GM18517 (cell line): ENCODE measurements around the gene CIBAR2.
"Not testable (repeated sequence)": the region's sequence is repeated elsewhere in the genome, so short reads cannot be mapped to it uniquely, and the experiment has no call there.

Experiments used
- ATAC-seq: cut with Tn5 transposase; IDR thresholded peaks from one replicate; pipeline ENCODE4 v1.9.1; 2021; ENCODE audit warnings: mild to moderate bottlenecking, moderate library complexity; ENCODE audit not compliant: unreplicated experiment

CIBAR2 gene

DNA sequence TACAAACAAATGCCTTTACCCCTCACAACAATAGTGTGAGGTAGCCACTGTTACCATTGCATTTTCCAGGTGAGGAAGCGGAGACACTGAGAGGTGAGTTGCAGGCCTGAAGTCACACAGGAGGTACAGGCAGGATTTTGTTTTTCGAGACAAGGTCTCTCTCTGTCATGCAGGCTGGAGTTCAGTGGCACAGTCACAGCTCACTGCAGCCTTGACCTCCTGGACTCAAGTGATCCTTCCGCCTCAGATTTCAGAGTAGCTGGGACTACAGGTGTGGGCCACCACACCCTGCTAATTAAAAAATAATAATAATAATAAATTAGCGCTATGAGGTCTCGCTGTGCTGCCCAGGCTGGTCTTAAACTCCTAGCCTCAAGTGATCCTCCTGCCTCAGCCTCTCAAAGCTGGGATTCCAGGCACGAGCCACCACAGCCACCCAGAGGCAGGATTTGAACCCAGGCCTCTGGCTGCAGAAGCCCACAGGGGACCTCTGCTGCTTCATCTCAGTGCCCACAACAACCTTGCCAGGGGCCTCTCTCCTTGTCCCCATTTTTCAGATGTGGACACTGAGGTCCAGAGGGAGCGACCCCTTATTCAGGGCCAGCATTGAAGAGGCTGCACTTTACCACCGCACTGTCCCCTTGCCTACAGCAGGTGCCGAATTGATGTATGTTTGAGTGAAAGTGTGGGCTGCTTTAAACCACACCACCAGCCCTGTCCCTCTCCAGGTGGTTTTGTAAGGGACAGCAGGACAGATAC is 16.0 kb upstream of the CIBAR2 start:
- no peak for ATAC-seq

DNA sequence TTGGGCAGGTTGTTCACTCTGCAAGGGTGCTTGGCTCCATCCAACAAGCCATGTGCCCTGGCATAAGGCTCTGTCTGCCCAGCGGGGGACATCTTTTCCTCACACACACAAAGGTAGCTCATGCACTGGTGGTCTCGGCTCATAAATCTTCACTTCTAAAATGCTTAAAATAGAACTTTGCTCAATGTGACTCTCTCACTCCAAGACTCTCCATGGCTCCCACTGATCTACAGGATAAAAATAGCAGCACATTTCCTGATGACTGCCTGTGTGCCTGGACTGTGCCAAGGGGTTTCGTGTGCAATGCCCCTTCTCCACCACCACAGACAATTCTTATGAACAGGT is 15.1 kb upstream of the CIBAR2 start:
- ATAC-seq, result no peak

DNA sequence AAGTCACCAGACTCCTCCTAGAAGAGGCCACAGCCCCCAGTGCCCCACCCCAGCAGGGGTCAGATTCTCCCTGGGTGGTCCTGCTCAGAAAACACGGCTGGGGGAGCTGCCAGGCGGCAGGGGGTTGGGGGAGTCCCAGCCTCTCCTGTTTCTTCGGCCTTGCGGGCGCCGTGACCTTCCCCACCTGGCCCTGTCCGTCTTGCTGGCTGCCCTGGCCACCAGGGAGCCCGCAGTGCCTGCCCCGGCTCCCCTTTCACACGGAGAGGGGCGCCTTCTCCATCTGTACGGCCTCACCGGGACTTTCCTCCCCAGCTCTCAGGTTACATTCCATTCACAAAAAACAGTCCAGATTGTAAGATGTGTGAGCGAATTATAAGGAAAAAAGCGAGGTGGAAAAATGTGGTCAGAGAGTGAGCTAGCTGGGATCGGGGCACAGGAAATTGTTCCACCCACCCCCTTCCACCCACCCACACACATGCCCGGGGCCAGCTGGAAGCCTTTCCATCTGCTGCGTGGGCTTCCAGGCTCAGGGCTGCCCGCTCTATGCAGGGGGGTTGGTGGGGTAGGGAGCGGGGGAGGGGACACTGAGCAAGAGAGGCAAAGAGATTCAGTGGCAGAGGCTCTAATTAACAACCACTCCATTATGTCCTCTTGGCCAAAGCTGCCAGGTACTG is 14.6 kb upstream of the CIBAR2 start:
- no peak for ATAC-seq

DNA sequence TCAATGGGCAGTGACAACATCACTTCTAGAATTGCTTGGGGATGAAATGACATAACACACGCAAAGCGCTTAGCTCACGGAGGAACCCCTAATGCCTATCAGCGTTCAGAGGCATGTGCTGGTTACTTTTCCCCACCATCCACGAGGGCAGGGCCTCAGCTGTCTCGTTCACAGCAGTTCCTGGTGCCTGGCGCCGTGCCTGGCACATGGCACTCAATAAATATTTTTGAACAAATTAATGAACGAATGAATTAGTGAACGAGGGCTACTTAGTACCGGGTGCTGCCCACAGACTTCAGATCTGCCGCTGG is 14.1 kb upstream of the CIBAR2 start:
- no peak for ATAC-seq

DNA sequence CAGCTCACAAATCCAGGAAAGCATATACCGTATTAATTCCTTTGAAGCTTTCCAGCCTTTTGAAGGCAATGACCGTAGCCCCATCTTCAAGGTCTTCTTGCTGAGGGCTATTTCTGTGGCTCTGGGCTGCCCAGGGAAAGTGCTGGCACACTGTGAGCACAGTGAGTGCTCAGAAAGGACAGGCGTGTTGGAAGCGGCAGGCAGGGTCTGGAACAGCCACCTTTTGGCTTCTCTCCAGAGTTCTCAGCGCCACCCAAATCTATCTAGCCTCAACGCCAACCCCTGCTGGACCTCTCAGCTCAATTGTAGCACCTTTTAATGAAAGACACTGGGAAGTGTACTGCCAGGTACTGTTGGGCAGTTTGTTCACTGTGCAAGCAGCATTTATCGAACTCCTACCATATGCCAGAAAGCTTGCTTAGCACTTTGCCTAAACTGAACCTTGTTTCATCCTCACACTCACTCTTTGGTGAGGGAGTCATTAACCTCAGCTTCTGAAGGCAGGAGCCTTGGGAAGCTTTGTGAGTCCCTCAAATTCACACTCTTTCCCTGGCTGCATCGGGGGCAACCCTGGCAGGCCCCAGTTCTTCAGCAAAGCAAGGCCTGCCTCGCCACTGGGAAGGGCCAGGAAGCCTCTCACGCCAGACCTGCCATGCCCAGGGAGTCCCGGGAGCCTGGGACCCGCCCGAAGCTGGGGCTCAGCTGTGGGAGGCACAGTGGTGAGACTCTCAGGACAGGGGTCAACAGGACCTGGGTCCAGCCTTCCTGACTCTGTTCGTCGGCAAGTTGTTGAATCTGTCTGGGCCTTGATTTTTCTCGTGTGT is 13.5 kb upstream of the CIBAR2 start:
- no peak for ATAC-seq

DNA sequence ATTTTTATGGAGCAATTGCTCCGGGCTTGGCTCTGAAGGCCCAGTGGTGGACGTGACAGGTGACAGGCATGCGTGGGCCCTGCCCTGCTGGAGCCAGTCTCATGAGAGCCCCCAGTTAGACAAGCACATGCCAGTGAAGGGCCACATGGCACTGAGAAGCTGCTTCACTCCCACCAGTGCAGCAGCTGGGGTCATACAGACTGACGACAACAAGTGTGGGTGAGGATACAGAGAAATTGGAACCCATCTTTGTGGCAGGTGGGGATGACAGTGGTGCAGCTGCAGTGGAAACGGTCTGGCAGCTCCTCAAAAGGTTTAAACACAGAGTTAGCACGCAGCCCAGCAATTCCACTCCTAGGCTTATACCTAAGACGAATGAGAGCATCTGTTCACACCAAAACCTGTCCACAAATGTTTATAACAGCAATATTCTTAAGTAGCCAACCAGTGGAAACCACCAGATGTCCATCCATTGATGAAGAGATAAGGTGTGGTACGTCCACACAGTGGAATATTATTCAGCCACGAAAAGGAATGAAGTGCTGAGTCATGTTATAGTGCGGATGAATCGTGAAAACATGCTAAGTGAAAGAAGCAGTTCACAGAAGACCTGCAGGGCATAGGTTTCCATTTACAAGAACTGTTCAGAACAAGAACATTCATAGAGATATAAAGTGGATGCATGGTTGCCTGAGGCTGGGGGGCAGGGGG is 12.5 kb upstream of the CIBAR2 start:
- ATAC-seq, result no peak

DNA sequence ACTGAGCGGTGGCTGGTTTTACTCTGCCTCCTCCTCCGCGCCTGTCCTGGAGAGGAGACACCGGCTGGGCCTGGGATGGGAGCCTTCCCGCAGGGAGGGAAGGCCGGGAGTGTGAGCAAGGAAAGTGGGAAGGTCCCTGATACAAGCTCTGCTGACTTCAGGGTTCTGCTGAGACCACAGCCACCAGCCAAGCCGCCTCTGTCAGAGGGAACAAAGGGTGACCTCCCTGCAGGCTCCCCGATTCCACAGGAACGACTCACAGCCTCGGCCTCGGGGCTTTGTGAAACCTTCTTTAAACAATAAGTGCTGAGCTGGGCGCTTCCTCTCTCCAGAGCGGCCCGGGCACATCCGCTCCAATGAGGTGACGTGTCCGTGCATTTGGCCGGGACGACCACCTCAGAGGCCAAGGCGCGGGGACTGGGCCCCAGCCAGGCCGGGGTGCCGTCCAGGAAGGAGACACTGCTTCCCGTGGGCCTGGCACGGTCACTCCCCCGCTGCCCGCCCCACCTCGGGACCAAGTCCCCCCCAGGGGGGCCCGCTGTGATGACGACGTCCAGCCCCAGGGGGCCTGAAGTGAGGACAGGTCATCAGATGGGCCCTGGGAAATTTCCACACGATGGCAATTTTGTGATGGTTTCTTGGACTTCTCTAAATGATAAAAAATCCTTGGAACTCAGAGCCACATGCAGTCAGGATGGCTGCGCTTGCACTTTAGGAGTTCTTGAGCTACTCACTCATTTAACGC is 11.8 kb upstream of the CIBAR2 start:
- no peak for ATAC-seq

DNA sequence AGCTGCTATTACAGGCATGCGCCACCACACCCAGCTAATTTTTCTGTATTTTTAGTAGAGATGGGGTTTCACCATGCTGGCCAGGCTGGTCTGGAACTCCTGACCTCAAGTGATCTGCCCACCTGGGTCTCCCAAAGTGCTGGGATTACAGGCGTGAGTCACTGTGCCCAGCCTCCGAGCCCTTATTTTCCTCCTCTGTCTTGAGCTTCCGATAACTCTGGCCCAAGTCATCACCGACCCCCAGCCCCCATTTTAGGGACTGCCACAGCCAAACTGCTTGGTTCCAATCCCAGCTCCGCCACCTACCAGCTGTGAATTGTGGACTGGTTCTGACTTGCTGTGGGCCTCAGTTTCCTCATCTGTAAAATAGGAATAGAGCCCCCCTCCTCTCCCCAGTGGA is 11.2 kb upstream of the CIBAR2 start:
- ATAC-seq, result not testable (repeated sequence)

DNA sequence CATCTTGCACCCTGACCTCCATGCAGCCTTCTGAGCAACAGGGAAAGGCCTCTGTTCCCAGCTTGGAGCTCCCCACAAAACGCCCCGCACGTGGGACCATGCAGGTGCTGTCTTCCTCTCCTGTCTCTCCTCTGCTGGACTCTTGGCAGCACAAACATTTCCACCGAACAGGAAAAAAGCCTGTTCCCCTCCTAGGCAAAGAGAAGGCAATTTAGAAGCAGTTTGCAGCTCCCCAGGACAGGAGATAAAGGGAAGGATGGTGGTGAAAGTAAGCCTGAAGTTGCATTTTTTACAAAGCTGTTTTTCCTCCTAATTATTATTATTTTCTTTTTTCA is 7.7 kb upstream of the CIBAR2 start:
- no peak for ATAC-seq

DNA sequence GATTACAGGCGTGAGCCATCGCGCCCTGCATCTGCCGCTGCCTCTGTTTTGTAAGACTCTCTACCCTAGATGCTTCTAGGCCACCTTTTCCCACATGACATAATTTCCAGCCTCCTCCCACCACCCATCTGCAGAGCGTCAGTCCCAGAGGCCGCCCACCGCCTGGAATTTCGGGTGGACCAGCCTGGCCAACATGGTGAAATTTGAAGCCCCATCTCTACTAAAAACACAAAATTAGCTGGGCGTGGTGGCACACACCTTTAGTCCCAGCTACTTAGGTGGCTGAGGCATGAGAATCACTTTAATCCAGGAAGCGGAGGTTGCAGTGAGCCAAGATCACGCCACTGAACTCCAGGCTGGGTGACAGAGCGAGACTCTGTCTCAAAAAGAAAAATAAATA is 5.1 kb upstream of the CIBAR2 start:
- ATAC-seq, result no peak

DNA sequence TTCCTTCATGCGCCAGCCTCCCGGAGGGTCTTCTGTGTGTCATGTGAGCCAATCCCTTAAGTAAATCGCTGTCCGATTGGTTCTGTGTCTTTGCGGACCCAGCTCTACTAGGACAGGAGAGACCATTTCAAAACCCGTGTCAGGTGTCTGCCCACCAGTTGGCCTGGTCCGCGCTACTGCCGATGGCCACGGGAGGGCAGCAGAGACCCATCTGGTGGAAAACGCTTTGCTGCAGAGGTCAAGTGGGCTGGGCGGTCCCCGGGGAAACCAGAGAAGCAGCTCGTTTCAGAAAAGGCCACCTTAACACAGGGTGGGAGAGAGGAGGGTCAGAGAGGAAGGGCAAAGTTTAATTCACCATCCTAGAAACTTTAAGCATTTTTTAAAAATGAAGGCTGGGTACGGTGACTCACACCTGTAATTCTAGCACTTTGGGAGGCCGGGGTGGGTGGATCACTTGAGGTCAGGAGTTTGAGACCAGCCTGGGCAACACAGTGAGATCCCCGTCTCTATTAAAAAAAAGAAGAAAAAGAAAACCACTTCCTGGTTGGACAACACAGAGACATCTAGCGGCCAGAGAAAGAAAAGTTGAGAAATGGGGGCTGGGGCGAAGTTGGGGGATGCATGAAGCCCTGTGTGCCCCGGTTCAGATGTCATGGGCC is 2.8 kb upstream of the CIBAR2 start:
- no peak for ATAC-seq

DNA sequence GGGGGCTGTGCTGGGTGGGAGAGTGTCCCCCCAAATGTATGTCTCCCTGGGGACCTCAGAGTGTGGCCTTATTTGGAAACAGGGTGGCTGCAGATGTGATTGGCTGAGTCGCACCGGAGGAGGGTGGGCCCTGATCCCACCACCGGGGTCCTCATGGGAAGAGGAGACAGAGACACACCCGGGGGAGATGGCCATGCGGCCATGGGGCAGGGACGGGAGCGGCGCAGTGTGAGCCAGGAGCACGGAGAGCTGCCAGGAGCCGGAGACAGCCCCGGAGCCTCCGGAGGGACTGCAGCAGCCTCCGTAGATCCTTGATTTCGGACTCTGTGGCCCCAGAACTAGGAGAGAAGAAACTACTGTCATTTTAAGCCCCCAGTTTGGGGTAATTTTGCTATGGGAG is 1.6 kb upstream of the CIBAR2 start:
- ATAC-seq, result no peak

DNA sequence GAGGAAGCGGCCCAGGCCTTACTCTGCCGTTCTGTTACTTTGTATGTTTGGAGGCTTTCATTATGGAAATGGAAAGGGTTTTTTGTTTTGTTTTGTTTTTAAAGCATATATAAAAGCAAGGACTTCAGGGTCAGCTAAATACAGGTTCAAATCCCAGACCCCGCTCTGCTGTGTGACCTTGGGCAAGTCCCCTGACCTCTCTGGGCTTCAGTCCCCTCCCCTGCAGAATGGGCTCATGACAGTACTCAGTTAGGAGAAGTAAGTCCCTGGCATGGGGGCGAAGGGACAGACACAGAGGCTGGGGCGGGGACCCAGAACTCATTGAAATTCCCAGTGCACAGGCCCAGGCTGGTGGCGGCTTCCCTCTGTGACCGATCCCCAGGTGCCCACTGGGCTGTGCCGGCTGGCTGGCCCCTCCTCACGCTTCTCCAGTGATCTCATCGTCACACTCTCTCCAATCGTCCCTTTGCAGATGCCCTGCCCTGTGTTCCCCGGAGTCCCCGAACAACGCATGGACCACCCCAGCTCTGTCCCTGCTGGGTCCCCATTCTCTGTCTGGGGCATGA is 979 bp upstream of the CIBAR2 start:
- ATAC-seq, result no peak

DNA sequence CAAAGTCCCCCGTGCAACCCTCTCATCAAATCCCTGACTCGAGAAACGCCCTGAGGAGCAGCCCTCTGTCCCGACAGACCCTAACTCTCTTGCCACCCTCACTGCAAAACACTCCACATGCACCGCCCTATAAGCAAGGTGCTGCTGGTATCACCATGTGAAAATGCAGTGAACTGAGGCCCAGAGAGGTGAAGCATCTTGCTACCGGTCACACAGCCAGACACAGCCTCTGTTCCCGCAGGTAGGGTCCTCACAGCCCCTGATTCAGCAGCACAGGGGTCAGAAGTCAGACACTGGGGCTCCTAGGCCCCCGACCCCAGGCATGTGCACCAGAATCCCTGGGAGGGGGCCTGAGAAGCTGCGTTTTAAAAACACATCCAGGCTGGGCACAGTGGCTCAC is 1.1 kb downstream of the CIBAR2 start:
- no peak for ATAC-seq

DNA sequence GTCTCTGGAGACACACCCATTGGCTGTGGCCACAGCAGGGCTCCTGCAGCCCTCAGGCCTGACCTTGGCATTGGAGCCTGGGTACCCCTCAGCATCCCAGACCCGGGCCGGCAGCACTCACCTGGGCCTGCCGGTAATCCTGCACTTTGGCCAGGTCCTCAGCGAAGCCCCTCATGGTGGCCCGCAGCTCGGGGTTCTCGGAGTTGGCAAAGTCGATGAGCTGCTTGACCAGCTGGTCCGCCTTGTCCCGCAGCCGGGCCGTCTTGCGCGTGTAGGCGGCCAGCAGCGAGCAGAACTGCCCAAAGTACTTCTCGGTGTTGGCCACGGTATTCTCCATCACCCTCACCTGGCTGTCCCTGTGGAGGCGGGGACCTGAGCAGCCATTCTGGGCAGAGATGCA is 2.2 kb downstream of the CIBAR2 start:
- ATAC-seq, result no peak

DNA sequence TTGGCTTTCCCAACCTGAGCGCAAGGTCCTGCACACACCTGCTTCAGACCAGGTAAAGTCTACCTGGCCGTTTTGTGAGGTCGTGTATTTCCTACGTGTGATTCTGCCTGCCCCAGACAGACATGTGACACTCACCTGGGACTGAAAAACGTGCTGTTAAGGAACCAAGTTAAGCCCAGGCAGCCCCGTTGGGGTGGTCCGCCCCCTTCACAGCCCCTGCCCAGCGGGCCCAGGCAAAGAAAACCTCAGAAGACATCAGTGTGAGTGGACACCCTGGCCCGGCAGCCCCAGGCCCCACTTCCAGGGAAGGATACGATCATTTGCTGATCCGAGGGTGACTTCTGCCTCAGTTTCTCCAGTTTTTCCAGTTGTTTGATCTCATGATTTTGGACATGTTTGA is 4.7 kb downstream of the CIBAR2 start:
- no peak for ATAC-seq

DNA sequence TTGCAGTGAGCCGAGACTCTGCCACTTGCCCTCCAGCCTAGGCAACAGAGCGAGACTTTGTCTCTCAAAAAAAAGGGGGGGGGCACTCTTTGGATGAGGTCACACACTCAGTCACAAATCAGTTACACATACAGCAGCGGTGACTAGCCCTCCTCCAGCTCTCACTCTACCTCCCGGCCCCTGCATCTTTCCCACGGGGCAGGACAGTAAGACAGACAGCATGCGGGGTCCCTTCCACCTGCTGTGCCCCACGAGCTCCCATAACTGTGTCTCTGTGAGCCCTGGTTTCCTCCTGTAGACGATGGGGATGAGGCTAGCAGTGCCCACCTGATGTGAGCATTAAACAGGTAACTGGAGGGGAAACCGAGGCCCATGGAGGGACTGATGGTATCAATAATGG is 5.2 kb downstream of the CIBAR2 start:
- no peak for ATAC-seq

DNA sequence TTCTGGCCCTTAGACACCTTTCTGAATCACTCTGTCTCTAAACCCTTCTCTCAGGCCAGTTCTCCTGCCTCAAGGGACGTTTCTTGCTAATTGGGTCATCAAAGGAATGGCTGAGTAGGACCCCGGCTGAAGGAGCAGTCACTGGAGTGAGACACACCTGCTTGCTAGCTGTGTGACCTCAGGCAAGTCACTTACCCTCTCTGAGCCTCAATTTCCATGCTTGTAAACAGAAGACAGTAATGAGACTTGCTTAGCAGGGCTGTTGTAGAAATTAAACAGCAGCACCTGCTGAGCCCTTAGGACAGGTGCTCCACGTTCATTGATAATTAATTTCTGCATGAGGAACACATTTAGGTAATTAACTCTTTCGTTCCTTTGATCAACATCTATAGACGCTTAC is 6.8 kb downstream of the CIBAR2 start:
- no peak for ATAC-seq

DNA sequence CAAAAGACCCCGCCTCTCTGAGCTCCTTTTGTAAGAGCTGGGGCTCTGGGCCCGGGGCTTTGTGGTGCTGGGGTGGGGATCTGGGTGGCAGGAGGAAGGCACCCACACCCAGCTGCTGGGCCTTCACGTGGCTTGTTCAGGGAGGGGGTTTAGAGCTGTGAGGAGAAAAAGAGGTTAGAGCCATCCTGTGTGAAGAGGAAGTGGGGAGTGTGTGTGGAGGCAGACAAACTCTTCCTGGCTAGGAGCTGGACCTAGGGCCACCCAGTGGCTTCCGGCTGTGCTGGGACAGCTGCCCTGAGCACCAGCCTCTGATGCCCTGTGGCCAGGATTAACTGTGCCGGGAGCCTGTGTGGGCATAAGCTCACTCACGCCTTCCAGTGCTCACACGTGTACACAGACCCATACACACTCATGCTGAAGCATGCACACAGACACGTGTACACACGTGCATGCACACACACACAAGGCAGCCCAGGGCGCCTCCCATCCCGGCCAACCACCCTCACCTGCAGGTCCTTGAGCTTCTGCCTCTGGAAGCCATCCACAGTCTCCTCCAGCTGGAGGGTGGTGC is 7.4 kb downstream of the CIBAR2 start:
- ATAC-seq, result no peak

DNA sequence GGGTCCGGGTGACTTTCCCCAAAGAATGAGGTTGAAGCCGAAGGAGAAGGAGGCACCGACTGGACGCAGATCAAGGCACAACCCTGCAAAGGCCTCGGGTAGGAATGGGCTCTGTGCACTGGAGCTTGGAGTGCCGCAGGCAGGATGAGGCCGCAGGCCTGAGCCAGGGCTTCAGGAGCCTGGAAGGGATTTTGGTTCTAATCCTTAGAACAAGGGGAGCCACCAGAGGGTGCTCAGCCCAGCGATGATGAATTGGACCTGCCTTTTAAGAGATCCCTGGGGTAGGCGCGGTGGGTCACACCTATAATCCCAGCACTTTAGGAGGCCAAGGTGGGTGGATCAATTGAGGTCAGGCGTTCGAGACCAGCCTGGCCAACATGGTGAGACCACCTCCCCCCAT is 8.1 kb downstream of the CIBAR2 start:
- ATAC-seq, result no peak
